SJCRH30 (cell line): ENCODE data around the gene GGA2. TPM values are rescaled to one million over a fixed set of nuclear protein-coding genes. Genes with fewer than 3 reads are reported as not detected.

ENCODE experiments used
- DNase-seq, 2 experiments: peaks; one replicate each; pipeline ENCODE4 v3.0.0-alpha.2; 2015 to 2020
- H3K27ac ChIP-seq: fragments of 250-450 bp; sonication (Bioruptor Pico); 2 replicates; pipeline ENCODE4 v1.5.1; 2020; ENCODE audit warnings: mild to moderate bottlenecking, moderate library complexity
- H3K27me3 ChIP-seq: fragments of 250-450 bp; sonication (Bioruptor Pico); 2 replicates; pipeline ENCODE4 v1.5.1; 2020; ENCODE audit warnings: mild to moderate bottlenecking, moderate library complexity
- H3K36me3 ChIP-seq: fragments of 250-450 bp; sonication (Bioruptor Pico); 2 replicates; pipeline ENCODE4 v1.5.1; 2020; ENCODE audit warnings: mild to moderate bottlenecking, moderate library complexity
- H3K4me1 ChIP-seq: fragments of 250-450 bp; sonication (Bioruptor Pico); 2 replicates; pipeline ENCODE4 v1.5.1; 2020; ENCODE audit warnings: mild to moderate bottlenecking, moderate library complexity
- H3K4me3 ChIP-seq: fragments of 250-450 bp; sonication (Bioruptor Pico); 2 replicates; pipeline ENCODE4 v1.5.1; 2020; ENCODE audit warnings: mild to moderate bottlenecking, moderate library complexity
- H3K9me3 ChIP-seq: fragments of 250-450 bp; sonication (Bioruptor Pico); replicated peaks from 2 replicates; pipeline ENCODE4 v1.5.1; 2020; ENCODE audit warnings: mild to moderate bottlenecking, moderate library complexity
- total RNA-seq: library from RNA; depleted of rRNA; stranded (reverse); fragments of >200 nt; shearing (Covaris generic); gene quantifications from 2 replicates; pipeline ENCODE4 v1.2.3, GENCODE V29; 2014

The GGA2 gene
- total RNA-seq, 1 experiment from 2014 or later, result 80.4 TPM

DNA sequence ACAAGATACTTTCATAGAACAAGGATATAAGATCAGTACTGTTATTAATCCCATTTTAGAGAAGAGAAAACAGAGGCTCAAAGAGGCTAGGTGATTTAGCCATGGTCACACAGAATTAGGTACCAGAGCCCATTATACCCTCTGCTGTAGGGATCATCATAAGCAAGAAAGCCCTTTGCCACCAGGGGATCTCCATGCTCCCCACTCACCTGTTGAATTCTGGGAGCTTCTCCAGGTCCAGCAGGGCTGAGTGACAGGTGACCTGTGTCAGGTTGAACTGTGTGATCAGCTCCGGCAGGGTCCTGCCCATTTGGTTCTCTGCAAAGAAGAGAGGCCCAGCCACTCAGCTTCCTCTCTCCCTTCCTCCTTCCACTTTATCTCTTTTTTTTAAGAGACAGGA lies 22.2 kb upstream of the GGA2 start:
- Histone ChIP-seq H3K9me3 (no peaks in the 10 kb centered on the region), H3K27ac (no peak overlapping the region), H3K4me1 (no peaks in the 10 kb centered on the region), H3K27me3 (no peaks in the 10 kb centered on the region), H3K4me3 (no peak overlapping the region), H3K36me3 (peaks cover 27% of the 10 kb centered on the region)
- DNase-seq, result no peak

DNA sequence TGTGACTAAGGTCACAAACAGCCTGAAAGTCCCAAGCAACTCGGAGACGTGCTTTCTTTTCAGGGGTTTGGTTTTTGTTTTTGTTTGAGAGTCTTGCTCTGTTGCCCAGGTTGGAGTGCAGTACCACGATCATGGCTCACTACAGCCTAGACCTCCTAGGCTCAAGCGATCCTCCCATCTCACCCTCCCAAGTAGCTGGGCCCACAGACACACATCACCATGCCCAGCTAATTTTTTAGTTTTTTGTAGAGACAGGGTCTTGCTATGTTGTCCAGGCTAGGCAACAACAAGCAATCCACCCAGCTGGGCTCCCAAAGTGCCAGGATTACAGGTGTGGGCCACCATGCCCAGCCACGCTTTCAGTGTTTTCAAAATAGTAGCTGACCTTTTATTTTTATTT lies 19.8 kb upstream of the GGA2 start:
- no peaks in the 10 kb centered on the region for H3K9me3 ChIP-seq
- H3K36me3 ChIP-seq, result peaks cover 32% of the 10 kb centered on the region
- H3K4me1 ChIP-seq, result no peaks in the 10 kb centered on the region
- no peak for DNase-seq
- no peak overlapping the region for H3K27ac ChIP-seq
- H3K4me3 ChIP-seq, result no peak overlapping the region
- H3K27me3 ChIP-seq, result no peaks in the 10 kb centered on the region

DNA sequence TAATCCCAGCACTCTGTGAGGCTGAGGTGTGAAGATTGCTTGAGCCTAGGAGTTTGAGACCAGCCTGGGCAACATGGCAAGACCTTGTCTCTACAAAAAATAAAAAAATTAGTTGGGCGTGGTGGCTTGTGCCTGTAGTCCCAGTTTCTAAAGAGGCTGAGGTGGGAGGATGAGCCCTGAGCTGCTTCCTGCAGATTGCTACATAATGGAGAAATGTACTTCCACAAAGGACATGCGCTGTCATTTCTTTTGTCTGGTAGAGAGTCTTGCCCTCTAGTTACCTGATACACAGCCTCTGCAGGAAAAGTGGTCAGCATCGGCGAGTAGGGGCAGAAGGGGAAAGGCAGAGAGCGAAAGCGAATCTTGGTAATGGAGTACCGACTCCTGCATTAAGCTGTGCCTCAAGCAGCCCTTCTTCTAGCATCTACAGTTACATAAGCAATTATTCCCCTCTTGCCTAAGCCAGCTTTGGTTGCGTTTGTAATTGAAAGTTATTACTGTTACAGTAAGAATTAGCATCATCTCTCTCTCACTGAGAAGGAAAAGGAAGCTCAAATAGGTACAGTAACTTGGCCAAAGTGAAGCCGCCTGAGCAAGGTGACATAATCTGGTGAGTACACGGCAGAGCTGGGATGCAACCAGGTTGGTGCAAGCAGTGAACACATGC lies 18.5 kb upstream of the GGA2 start:
- Histone ChIP-seq H3K27ac (no peak overlapping the region), H3K27me3 (no peaks in the 10 kb centered on the region), H3K4me3 (no peak overlapping the region), H3K36me3 (peaks cover 28% of the 10 kb centered on the region), H3K9me3 (no peaks in the 10 kb centered on the region), H3K4me1 (no peaks in the 10 kb centered on the region)
- DNase-seq, result no peak

GRCh38 chr16:23527961-23528643 lies 17.8 kb upstream of the GGA2 start:
- no peaks in the 10 kb centered on the region for H3K4me1 ChIP-seq
- peaks cover 28% of the 10 kb centered on the region for H3K36me3 ChIP-seq
- DNase-seq, result no peak
- no peaks in the 10 kb centered on the region for H3K27me3 ChIP-seq
- no peaks in the 10 kb centered on the region for H3K9me3 ChIP-seq
- no peak overlapping the region for H3K4me3 ChIP-seq
- H3K27ac ChIP-seq, result no peak overlapping the region

- Histone ChIP-seq H3K9me3 (no peaks in the 10 kb centered on the region), H3K4me1 (no peaks in the 10 kb centered on the region; the same call in 1 of the 2 replicates), H3K27ac (no peak overlapping the region), H3K27me3 (no peaks in the 10 kb centered on the region), H3K36me3 (peaks cover 32% of the 10 kb centered on the region), H3K4me3 (no peak overlapping the region)
- no peak for DNase-seq
These were observed 14.6 kb upstream of the GGA2 start for GRCh38 chr16:23524886-23525285.

- peaks cover 32% of the 10 kb centered on the region for H3K36me3 ChIP-seq
- H3K27me3 ChIP-seq, result no peaks in the 10 kb centered on the region
- no peak for DNase-seq
- no peaks in the 10 kb centered on the region for H3K9me3 ChIP-seq
- H3K4me3 ChIP-seq, result no peak overlapping the region
- no peaks in the 10 kb centered on the region; the same call in 1 of the 2 replicates for H3K4me1 ChIP-seq
- H3K27ac ChIP-seq, result no peak overlapping the region
These were observed 13.6 kb upstream of the GGA2 start for GRCh38 chr16:23523876-23524385.

DNA sequence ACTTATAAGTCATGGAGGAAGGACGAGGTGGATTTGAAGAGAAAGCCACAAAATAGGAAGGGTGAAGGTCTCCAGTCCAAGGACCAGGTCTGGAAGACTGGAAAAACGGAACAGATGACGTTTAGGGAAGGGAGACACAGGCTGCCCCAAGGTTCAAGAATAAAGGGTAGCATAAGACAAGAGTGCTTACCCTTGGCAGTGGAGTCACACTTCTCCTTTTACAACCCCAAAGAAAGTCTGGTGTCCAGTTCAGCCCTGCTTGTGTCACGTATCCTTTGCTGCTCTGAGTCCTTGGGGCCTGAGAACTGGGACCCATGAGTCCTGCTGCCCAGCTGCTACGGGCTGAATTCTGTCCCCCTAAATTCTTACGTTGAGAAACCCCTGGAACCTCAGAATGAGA lies 13.0 kb upstream of the GGA2 start:
- Histone ChIP-seq H3K27ac (no peak overlapping the region), H3K4me3 (no peak overlapping the region), H3K9me3 (no peaks in the 10 kb centered on the region), H3K27me3 (no peaks in the 10 kb centered on the region), H3K36me3 (peaks cover 32% of the 10 kb centered on the region), H3K4me1 (no peaks in the 10 kb centered on the region; the same call in 1 of the 2 replicates)
- DNase-seq, result no peak

DNA sequence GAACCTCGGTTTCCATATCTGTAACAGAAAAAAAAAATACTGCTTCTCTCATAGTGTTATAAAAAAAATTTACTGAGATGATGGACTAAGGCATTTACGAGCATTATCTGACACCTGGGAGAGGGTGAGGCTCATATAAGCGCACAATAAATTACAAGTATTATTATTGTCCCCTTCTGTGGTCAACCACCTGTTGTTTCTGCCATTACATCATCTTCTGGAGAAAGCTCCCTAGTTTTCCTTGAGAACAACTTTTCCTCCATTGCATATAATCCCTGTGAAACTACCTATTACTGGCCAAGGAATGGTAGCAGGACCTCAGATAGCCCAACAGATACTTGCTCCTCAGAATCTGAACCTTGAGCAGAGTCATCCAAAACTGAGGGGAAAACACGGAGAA lies 11.7 kb upstream of the GGA2 start:
- no peak for DNase-seq
- Histone ChIP-seq H3K27me3 (no peaks in the 10 kb centered on the region), H3K4me1 (no peaks in the 10 kb centered on the region; the same call in 1 of the 2 replicates), H3K27ac (no peak overlapping the region), H3K36me3 (peaks cover 30% of the 10 kb centered on the region), H3K4me3 (no peak overlapping the region), H3K9me3 (no peaks in the 10 kb centered on the region)

GRCh38 chr16:23521037-23521743 lies 10.9 kb upstream of the GGA2 start:
- DNase-seq, result no peak
- Histone ChIP-seq H3K36me3 (peaks cover 26% of the 10 kb centered on the region), H3K27me3 (no peaks in the 10 kb centered on the region)

GRCh38 chr16:23520500-23520899 lies 10.2 kb upstream of the GGA2 start:
- Histone ChIP-seq H3K27ac (no peak overlapping the region), H3K27me3 (no peaks in the 10 kb centered on the region), H3K4me3 (no peak overlapping the region), H3K4me1 (no peaks in the 10 kb centered on the region; the same call in 1 of the 2 replicates), H3K9me3 (no peaks in the 10 kb centered on the region), H3K36me3 (peaks cover 26% of the 10 kb centered on the region)
- DNase-seq, result no peak

More at GRCh38 chr16:23521037-23521743, 10.9 kb upstream of the GGA2 start:
- H3K4me3 ChIP-seq, result no peak overlapping the region
- no peak overlapping the region for H3K27ac ChIP-seq
- H3K4me1 ChIP-seq, result no peaks in the 10 kb centered on the region; the same call in 1 of the 2 replicates
- no peaks in the 10 kb centered on the region for H3K9me3 ChIP-seq

GRCh38 chr16:23519282-23519681 lies 9.0 kb upstream of the GGA2 start:
- Histone ChIP-seq H3K4me1 (no peaks in the 10 kb centered on the region; the same call in 1 of the 2 replicates), H3K27ac (no peak overlapping the region), H3K36me3 (peaks cover 20% of the 10 kb centered on the region), H3K9me3 (no peaks in the 10 kb centered on the region), H3K4me3 (no peak overlapping the region), H3K27me3 (no peaks in the 10 kb centered on the region)
- DNase-seq, result no peak

DNA sequence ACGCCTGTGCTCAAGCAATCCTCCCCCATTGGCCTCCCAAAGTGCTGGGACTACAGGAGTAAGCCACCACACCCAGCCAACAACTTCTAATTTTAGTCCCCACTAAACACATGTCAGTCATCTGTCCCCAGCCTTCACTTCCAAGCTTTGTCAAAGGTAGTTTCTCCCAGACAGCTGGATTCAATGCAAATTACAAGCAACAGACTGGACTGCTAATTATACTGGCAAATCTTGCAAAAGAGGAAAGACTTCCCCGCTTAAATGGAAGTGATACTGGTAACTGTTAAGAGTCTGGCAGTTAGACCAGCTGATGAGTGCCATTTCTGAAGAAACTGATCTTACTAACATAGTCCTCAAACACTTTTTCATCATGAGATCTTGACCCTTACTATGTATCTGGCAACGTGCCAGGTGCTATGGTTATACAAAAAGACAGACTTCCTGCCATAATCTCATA lies 8.2 kb upstream of the GGA2 start:
- DNase-seq, result peak in 1 of 2 experiments; percentile 10
- no peaks in the 10 kb centered on the region for H3K27me3 ChIP-seq
- no peaks in the 10 kb centered on the region; the same call in 1 of the 2 replicates for H3K4me1 ChIP-seq
- H3K4me3 ChIP-seq, result no peak overlapping the region
- H3K27ac ChIP-seq, result no peak overlapping the region
- H3K9me3 ChIP-seq, result no peaks in the 10 kb centered on the region
- H3K36me3 ChIP-seq, result peaks cover 15% of the 10 kb centered on the region

GRCh38 chr16:23516366-23517137 lies 6.3 kb upstream of the GGA2 start:
- DNase-seq, result no peak
- Histone ChIP-seq H3K4me1 (no peaks in the 10 kb centered on the region), H3K9me3 (no peaks in the 10 kb centered on the region), H3K36me3 (0 out of 2 replicates have a peak, but pooled peaks cover 3% of the 10 kb centered on the region), H3K4me3 (no peak overlapping the region), H3K27me3 (no peaks in the 10 kb centered on the region), H3K27ac (no peak overlapping the region)

DNA sequence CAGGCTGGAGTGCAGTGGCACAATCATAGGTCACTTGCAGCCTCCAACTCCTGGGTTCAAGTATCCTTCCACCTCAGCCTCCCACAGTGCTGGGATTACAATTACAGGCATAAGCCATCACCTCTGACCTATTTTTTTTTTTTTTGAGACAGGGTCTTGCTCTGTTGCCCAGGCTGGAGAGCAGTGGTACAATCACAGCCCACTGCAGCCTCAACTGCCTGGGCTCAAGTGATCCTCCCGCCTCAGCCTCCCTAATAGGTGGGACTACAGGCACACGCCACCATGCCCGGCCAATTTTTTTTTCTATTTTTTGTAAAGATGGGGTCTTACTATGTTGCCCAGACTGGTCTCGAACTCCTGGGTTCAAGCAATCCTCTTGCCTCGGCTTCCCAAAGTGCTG lies 5.6 kb upstream of the GGA2 start:
- H3K27me3 ChIP-seq, result no peaks in the 10 kb centered on the region

More for the DNA sequence above, 5.6 kb upstream of the GGA2 start:
- DNase-seq, result no peak
- H3K4me3 ChIP-seq, result no peak overlapping the region
- H3K9me3 ChIP-seq, result no peaks in the 10 kb centered on the region
- H3K27ac ChIP-seq, result no peak overlapping the region
- H3K4me1 ChIP-seq, result no peaks in the 10 kb centered on the region
- no peaks in the 10 kb centered on the region for H3K36me3 ChIP-seq
